Jurkat, Clone E6-1 (cell line): ENCODE results near the gene TMEM18.

Experiments used
- DNase-seq: peaks from one replicate; pipeline ENCODE4 v3.0.0-alpha.2; 2011; ENCODE audit warnings: low read depth, low spot score
- H3K4me3 ChIP-seq: 2 replicates; pipeline ENCODE4 v1.5.1; 2011; ENCODE audit warnings: mild to moderate bottlenecking, low read length, control low read depth, moderate library complexity

TMEM18 gene

GRCh38 chr2:657766-658165 is 19.4 kb downstream of the TMEM18 start:
- no peak overlapping the region for H3K4me3 ChIP-seq
- no peak for DNase-seq

GRCh38 chr2:656676-657075 is 20.5 kb downstream of the TMEM18 start:
- peak; percentile 91 for DNase-seq
- peak overlapping the region; percentile 15; the same call in 1 of the 2 replicates for H3K4me3 ChIP-seq

- no peak overlapping the region for H3K4me3 ChIP-seq
Observed at GRCh38 chr2:655626-656025, 21.6 kb downstream of the TMEM18 start.

GRCh38 chr2:654896-655295 is 22.3 kb downstream of the TMEM18 start:
- DNase-seq = no peak
- no peak overlapping the region for H3K4me3 ChIP-seq

More at GRCh38 chr2:655626-656025, 21.6 kb downstream of the TMEM18 start:
- peak; percentile 44 for DNase-seq

GRCh38 chr2:653645-654425 is 23.4 kb downstream of the TMEM18 start:
- no peak overlapping the region for H3K4me3 ChIP-seq
- no peak for DNase-seq

GRCh38 chr2:652881-653480 is 24.2 kb downstream of the TMEM18 start:
- peak; percentile 71 for DNase-seq
- no peak overlapping the region for H3K4me3 ChIP-seq

- no peak overlapping the region for H3K4me3 ChIP-seq
- no peak for DNase-seq
Observed at GRCh38 chr2:651951-652373, 25.2 kb downstream of the TMEM18 start.

GRCh38 chr2:650343-651310 is 26.6 kb downstream of the TMEM18 start:
- H3K4me3 ChIP-seq = no peak overlapping the region
- DNase-seq = no peak

GRCh38 chr2:649426-650342 is 27.5 kb downstream of the TMEM18 start:
- no peak for DNase-seq
- H3K4me3 ChIP-seq = no peak overlapping the region

- no peak overlapping the region for H3K4me3 ChIP-seq
- no peak for DNase-seq
Observed at GRCh38 chr2:648476-649424, 28.5 kb downstream of the TMEM18 start.

- H3K4me3 ChIP-seq = no peak overlapping the region
- DNase-seq = no peak
Observed at GRCh38 chr2:647691-648231, 29.4 kb downstream of the TMEM18 start.

GRCh38 chr2:647003-647560 is 30.1 kb downstream of the TMEM18 start:
- no peak overlapping the region for H3K4me3 ChIP-seq
- no peak for DNase-seq

- no peak overlapping the region for H3K4me3 ChIP-seq
- DNase-seq = no peak
Observed at GRCh38 chr2:644871-645270, 32.3 kb downstream of the TMEM18 start.

- DNase-seq = no peak
- H3K4me3 ChIP-seq = no peak overlapping the region
Observed at GRCh38 chr2:643761-644160, 33.4 kb downstream of the TMEM18 start.

GRCh38 chr2:643334-643733 is 33.9 kb downstream of the TMEM18 start:
- DNase-seq = no peak
- no peak overlapping the region for H3K4me3 ChIP-seq

- no peak overlapping the region for H3K4me3 ChIP-seq
- no peak for DNase-seq
Observed at GRCh38 chr2:641872-642815, 35.1 kb downstream of the TMEM18 start.
